IPS-18c (cell line): ENCODE data around the gene GHRH.

Experiments
- H3K4me3 ChIP-seq: 2 replicates; pipeline ENCODE4 v1.7.0; 2013; ENCODE audit warnings: low read depth, mild to moderate bottlenecking, low read length, moderate library complexity; ENCODE audit not compliant: insufficient read depth
- H3K9me3 ChIP-seq: one replicate; pipeline ENCODE4 v1.6.1; 2013; ENCODE audit warnings: mild to moderate bottlenecking, low read length, moderate library complexity; ENCODE audit not compliant: control insufficient read depth, insufficient read depth

Gene GHRH

DNA sequence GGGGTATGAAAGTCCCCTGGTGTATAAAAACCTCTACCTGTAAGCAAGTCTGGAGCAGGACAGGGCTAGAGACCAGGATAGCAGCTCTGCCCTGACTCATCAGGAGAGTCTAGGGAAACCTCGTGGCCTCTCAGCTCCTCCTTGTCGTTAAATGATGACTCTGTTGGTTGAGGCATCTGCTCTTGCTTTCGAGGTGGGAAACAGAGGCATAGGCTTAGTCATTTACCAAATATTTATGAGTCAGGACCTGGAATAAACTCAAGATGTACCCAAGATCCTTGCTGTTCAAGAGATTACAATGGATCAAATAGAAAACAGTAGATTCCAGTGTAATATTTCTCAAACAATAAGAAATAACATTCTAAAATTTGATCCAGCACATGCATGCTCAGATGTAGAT is 33.4 kb upstream of the GHRH start:
- Histone ChIP-seq H3K4me3 (no peak overlapping the region), H3K9me3 (no peaks in the 10 kb centered on the region)

DNA sequence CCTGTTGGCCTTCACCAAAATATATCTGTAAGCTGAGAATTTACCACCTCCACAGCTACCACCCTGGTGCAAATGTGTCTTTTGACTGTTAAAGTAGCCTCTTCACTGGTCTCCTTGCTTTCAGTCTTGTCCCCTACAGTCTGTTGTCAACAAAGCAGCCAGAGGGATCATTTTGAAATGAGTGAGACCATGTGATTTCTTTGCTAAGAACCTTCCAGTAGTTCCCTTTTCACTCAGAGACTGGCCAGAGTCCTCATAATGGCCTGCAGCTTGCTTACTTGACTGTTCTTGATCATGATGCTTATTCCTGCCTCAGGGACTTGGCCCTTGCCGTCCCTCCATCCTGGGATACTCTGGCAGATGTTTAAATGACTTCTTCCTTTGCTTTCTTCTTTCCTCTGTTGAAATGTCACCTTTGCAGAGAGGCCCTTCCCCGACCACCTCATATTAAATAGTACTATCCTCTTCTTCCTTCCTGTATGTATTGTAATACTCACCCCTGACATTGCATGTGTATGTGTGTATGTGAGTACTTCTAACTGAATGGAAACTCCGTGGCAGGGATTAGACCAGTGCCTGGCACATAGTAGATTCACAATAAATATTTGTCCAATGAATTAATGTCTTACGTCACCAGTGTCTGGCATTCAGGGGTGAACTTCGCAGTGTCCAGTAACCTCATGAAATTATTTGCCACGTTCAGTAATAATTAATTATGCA is 32.8 kb upstream of the GHRH start:
- Histone ChIP-seq H3K4me3 (no peak overlapping the region), H3K9me3 (no peaks in the 10 kb centered on the region)

DNA sequence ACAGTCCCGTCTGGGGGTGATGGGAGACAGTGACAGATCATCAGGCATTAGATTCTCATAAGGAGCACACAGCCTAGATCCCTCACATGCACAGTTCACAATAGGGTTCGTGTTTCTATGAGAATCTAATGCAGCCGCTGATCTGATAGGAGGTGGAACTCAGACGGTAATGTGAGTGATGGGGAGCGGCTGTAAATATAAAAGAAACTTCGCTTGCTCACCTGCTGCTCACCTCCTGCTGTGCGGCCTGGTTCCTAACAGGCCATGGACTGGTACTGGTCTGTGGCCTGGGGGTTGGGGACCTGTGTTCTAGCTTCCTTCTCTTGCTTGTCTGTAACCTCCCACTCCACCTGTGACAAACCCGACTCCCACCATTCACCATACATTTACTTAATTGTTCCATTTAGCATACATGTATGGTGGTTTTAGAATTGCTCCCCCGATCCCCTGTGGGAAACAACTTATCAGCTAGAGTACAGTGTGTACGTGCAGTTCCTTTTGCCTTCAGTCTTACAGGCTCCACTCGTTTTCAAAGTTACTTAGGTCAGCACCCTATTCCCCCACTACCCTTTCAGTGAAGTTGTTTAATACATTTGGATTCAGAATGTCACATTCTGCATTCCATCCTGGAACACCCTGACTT is 31.8 kb upstream of the GHRH start:
- H3K9me3 ChIP-seq: no peaks in the 10 kb centered on the region
- H3K4me3 ChIP-seq: no peak overlapping the region

DNA sequence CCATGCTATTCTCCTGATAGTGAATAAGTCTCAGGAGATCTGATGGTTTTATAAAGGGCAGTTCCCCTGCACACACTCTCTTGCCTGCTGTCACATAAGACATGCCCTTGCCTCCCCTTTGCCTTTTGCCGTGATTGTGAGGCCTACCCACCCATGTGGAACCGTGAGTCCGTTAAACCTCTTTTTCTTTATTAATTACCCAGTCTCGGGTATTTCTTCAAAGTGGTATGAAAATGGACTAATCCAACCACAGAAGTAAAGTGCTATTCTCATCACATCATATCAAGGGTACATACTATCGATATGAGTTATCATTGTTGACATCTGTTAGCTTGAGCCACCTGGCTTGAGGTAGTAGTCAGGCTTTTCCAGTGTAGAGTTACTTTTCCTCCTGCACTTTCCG is 30.1 kb upstream of the GHRH start:
- no peaks in the 10 kb centered on the region for H3K9me3 ChIP-seq
- H3K4me3 ChIP-seq: no peak overlapping the region

DNA sequence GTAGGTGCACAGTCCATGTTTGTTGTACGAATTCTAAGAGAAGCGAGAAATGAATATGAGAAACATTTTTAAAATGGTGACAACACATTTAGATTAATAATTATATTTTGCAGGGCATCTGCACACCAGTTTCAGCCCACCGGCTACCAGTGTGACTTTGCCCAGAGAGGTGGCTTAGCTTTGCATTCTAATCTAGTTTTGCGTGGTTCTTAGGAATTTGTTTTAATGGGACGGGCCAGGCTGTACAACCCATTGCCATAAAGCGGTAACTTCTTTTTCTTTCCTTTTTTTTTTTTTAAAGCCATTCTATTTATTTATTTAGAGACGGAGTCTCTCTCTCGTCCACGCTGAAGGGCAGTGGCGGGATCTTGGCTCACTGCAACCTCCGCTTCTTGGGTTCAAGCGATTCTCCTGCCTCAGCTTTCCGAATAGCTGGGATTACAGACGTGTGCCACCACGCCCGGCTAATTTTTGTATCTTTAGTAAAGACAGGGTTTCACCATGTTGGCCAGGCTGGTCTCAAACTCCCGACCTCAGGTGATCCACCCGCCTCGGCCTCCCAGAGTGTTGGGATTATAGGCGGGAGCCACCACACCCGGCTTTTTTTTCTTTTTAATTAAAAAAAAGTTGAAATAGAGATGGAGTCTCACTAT is 28.7 kb upstream of the GHRH start:
- Histone ChIP-seq H3K9me3 (no peaks in the 10 kb centered on the region), H3K4me3 (peak overlapping the region; percentile 97)

DNA sequence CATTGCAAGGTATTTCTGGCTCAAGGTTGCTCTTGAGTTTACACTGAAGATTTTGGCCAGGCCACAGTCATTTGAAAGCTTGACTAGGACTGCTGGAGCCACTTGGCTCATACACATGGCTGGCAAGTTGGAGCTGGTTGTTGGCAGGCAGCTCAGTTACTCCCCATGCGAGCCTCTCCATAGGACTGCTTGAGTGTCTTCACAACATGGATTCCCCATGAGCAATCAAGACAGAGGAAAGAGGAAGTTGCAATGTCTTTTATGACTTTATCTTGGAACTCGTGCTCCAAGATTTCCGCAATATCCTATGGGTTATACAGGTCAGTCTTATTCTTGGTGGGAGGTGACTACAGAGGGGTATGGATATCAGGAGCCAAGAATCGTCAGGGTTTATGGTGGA is 26.5 kb upstream of the GHRH start:
- no peaks in the 10 kb centered on the region for H3K9me3 ChIP-seq
- no peak overlapping the region for H3K4me3 ChIP-seq

DNA sequence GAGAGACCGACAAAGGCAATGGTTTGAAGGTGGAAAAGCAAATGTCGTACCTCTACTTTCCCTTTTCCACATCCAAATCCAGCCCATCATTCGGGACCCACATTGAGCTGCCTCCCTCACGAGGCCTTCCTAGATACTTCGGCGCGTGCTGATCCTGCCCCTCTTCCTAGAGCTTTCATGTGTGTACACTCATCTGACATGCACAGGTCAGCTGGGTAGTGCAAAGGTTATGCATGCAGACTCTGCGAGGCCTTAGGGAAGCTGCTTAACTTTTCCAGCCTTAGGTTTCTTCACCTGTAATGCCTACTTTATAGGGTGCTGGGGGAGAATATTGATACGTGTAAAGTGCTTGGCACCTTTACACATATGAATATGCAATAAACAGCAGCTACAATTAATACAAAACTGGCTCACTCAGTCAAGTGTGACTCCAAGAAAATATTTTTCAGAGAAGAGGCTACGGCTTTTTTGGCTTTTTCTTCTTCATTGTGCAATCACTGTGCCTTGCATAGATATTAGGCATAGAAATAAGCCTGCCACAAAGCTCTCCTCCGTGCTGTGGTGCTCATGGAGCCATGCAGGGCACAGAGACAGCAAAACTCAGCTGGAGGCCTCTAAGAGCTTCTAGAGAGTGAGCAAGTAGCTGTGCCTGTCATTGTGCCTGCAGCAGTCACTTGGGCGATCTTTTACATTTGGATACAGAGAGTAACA is 24.2 kb upstream of the GHRH start:
- Histone ChIP-seq H3K9me3 (no peaks in the 10 kb centered on the region), H3K4me3 (no peak overlapping the region)

DNA sequence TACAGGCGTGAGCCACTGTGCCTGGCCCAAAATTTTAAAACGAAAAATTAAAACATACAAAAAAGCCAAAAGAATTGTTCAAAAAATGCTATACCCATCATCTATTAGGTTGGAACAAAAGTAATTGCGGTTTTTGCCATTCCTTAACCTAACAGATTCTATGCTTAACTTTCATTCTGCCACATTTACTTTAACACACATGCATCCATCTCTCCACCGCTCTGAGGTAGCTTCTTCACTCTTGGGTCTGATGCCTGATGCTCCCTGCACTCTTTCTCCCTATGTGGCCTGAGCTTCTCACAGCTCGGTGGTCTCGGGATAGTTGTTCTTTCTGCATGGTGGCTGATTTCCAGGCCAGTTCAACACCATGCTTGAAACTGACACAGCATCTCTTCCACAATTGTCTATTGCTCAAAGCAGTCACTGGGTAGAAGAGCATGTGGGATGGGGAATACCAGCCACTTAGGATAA is 23.1 kb upstream of the GHRH start:
- Histone ChIP-seq H3K9me3 (no peaks in the 10 kb centered on the region), H3K4me3 (no peak overlapping the region)

DNA sequence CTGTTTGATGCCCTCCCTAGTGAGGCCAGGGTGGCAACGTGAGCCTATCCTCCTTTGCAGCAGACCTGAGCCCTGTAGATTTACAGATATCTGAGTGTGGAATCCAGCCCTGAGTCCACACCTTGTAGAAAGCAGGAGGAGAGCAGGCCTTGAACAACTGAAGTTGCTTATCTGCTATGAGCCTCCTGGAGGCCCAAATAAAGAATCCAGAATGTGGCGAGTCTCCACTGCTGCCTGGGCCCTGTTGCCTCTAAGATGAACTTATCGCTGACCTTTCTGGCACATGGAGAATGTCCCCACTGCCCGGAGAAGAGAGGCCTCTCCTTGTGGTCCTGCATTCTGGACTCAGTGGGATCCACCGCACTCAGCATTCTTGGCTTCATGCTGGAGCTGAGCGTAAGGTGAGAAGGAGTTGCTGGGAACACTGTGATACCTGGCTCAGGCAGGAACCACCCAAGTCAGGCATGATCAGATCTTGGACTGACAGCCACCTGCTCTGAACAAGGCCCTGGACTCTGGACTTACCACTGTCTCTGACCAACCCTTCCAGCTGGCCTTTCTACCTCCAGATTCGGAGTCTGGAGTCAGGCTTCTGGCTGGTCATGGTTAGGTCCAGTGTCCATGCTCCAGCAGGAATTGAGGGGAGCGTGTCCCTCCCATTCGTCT is 22.0 kb upstream of the GHRH start:
- Histone ChIP-seq H3K4me3 (no peak overlapping the region; the same call in 1 of the 2 replicates), H3K9me3 (no peaks in the 10 kb centered on the region)

DNA sequence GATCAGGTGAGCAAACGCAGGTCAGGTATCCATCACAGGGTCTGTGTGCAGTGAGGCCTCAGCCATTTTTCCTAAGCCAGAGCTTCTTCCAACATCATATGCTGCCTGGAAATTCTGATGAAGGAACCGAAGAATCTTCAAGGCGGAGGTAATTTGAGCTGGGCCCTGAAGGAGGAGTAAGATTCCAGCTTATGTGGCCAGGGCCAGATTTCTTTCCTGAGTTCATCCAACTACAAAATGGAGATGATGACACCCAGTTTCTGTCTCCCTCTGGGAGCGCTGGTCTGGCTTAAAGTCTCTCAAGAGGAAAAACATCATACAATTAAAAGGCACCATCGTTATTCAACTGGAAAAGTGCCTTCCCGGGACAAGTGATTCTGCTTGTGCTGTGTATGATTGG is 20.9 kb upstream of the GHRH start:
- no peak overlapping the region for H3K4me3 ChIP-seq
- H3K9me3 ChIP-seq: no peaks in the 10 kb centered on the region

DNA sequence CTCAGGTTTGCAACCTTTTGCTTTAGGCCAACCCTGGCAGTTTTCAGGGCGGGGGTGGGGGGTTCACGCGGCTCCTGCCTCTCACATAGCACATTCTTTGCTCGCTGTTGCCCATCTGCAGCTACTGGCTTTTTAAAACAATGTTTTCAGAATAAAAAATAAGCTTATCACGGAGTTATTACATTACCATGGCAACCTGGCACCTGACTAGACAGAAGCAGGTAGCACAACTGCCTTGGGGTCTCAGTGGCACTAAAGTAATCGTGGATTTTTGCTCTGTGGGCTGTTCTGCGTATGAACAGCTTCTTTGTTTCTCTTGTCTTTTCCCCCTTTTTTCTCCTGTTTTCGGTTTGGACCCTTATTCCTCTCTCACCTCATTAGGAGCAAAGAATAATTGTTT is 18.8 kb upstream of the GHRH start:
- H3K4me3 ChIP-seq: no peak overlapping the region
- H3K9me3 ChIP-seq: no peaks in the 10 kb centered on the region

DNA sequence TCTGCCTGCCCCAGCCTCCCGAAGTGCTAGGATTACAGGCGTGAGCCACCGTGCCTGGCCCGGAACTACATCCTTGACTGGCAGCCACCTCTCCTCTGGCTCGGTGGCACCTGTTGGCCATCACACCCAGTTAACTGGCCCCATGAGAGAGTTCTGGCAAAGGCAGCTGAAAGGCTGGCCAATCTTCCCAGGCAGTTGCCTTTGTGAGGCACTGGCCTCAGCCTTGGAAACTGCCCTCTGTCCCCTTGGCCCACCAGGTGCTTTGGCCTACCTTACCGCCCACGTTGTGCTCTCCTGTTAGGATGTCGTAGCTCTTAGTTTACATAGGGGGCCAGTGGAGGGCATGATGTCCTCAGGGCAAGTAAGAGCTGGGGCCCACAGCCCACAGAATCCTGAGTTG is 18.2 kb upstream of the GHRH start:
- Histone ChIP-seq H3K9me3 (no peaks in the 10 kb centered on the region), H3K4me3 (no peak overlapping the region)

DNA sequence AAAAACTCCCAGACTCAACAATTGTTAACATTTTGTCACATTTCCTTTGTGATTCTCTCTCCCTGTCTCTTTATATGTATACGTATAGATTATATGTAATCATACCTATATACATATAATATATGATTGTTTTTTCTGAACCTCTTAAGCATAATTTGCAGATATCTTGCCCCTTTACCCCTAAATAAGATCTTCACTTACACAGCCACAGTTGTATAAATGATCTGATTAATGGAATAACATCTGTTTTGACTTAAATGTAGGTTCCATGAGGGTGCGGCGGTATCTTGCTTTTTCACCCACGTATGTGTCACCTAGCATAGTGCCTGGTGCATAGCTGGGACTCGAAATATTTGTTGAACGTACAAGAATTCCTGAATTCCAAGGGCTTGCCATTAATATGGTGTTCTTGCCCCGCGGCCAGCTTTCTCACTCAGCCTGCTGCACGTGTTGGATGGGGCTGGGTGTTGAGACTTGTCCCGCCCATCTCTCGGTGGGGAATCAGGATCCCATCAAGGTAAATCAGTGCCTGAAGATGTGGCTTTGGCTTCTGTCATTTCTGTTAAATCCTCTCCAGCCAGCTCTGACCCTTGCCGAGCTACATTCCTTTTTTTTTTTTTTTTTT is 17.5 kb upstream of the GHRH start:
- H3K9me3 ChIP-seq: no peaks in the 10 kb centered on the region
- no peak overlapping the region for H3K4me3 ChIP-seq

DNA sequence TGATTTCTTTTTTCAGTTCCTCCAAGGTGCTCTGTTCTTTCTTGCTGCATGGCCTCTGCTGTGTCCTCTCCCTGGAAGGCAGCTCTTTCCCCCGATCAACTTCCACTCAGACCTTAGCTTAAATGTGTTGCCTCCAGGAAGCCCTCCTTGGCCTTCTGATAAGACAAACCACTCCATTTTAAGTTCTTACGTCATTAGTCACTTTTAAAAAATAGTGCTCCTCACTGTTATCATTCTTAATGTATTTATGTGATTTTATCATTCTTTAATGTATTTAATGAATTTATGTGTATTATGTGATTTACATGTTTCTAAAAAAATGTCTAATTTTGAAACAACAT is 15.6 kb upstream of the GHRH start:
- Histone ChIP-seq H3K9me3 (no peaks in the 10 kb centered on the region), H3K4me3 (no peak overlapping the region)

DNA sequence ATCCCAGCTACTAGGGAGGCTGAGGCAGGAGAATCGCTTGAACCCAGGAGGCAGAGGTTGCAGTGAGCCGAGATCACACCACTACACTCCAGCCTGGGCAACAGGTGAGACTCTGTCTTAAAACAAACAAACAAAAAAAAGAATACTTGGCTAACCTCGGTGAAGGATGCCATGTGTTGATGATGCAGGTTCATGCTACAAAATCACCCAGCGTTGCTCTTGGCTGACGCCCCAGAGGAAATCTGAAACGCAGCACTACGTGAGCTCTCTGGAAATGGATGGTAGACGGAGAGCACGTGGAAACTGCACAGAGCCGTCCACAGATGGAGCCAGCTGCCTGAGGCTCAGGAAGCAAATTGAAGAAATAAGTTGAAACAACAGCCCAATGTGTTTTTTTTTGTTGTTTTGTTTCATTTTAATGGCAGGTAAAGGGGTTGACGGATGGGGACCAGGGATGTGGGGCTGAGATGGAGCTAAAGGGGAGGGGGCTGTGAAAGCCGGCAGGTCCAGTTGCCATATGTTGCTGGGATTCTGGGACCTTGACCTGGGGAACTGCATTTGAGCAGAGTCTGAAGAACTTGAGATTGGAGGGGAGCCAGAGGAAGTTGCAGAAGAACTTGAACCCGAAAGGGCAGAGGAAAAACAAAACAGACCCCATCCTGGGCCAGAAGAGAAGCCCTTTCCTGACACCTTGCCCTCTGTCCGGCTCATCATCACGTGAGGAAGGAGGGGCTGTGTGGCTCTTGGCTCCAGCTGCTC is 15.1 kb upstream of the GHRH start:
- no peaks in the 10 kb centered on the region for H3K9me3 ChIP-seq
- H3K4me3 ChIP-seq: no peak overlapping the region

DNA sequence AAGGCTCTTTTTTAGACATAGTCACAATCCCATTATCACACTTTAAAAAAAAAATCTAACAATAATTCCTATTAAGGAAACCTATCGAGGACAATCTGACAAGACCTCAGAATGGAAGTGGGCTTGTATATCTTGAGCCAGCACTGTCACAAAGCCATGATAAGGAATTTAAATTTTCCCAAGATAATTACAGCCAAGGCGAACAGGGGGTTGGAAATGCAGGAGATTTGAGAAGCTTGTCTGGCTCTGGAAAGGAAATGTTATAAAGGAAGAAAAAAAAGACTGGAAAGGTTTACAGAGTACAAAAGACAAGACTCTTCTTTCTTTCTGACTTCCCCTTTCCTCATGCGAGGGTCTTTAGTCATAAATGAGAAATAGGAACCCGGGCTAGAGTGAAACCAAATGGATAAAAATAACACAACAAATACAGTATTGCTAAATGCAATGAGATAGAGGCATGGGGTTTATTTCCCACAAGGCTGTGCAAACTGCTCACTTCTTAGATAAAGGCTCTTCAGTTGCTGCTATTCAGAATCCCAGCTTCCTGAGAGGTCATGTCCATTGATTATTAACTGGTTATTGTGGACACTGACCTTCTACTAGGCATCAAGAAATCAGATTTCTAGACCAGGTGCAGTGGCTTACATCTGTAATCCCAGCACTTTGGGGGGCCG is 13.4 kb upstream of the GHRH start:
- H3K9me3 ChIP-seq: no peaks in the 10 kb centered on the region

More for the DNA sequence above, 13.4 kb upstream of the GHRH start:
- no peak overlapping the region for H3K4me3 ChIP-seq
